MCF 10A (cell line): ENCODE data around the gene SMARCA1. TPM values are rescaled to one million over a fixed set of nuclear protein-coding genes. Genes with fewer than 3 reads are reported as not detected.

Experiments
- BruUV-seq: library from RNA; stranded (reverse); fragments of 400-500 nt; replicated peaks from 2 replicates; lab custom pipeline; 2021; lab: Mats Ljungman, UMichigan
- CTCF ChIA-PET: fragments of 300-600 bp; sonication (Branson Sonifier 250); formaldehyde crosslinking; extraction: SDS; loops from one replicate; lab custom pipeline; 2021; ENCODE audit warnings: antibody characterized with exemption, inconsistent platforms; lab: Yijun Ruan, JAX
- POLR2A ChIA-PET: fragments of 300-600, 350-650 bp; sonication (Branson Sonifier 250); formaldehyde crosslinking; extraction: SDS; loops from one replicate; lab custom pipeline; 2020; ENCODE audit warnings: antibody characterized with exemption, inconsistent platforms; lab: Yijun Ruan, JAX
- DNase-seq: peaks from one replicate; pipeline ENCODE4 v3.0.0-alpha.2; 2018; ENCODE audit not compliant: unreplicated experiment
- H3K27ac Mint-ChIP-seq: one replicate; pipeline ENCODE4 v1.8.0; 2022; ENCODE audit warnings: mild to moderate bottlenecking, low read depth, mixed read lengths; ENCODE audit not compliant: unreplicated experiment
- H3K27me3 Mint-ChIP-seq: one replicate; pipeline ENCODE4 v1.8.0; 2022; ENCODE audit warnings: mixed read lengths; ENCODE audit not compliant: insufficient read depth, unreplicated experiment
- H3K36me3 Mint-ChIP-seq: one replicate; pipeline ENCODE4 v1.8.0; 2022; ENCODE audit warnings: mild to moderate bottlenecking, moderate library complexity, mixed read lengths; ENCODE audit not compliant: insufficient read depth, unreplicated experiment
- H3K4me1 Mint-ChIP-seq: one replicate; pipeline ENCODE4 v1.8.0; 2022; ENCODE audit warnings: mixed read lengths; ENCODE audit not compliant: insufficient read depth, unreplicated experiment
- H3K4me3 Mint-ChIP-seq: one replicate; pipeline ENCODE4 v1.8.0; 2022; ENCODE audit warnings: mild to moderate bottlenecking, moderate library complexity, mixed read lengths; ENCODE audit not compliant: unreplicated experiment
- H3K9me3 Mint-ChIP-seq: one replicate; pipeline ENCODE4 v1.8.0; 2022; ENCODE audit warnings: mixed read lengths; ENCODE audit not compliant: unreplicated experiment
- CTCF ChIP-seq: fragments of 200-600 bp; IDR thresholded peaks from one replicate; pipeline ENCODE4 v1.8.0; 2022; ENCODE audit warnings: antibody characterized with exemption, mild to moderate bottlenecking; ENCODE audit not compliant: unreplicated experiment
- intact Hi-C: fragments of 100-400 bp; cut with micrococcal nuclease; formaldehyde crosslinking; loops from 2 replicates; pipeline ENCODE4 v1.14.1; 2022
- total RNA-seq: library from RNA; stranded (reverse); gene quantifications from 2 replicates; pipeline ENCODE4 v1.2.3, GENCODE V29; 2022

The SMARCA1 gene
- total RNA-seq, 1 experiment from 2014 or later = 1.7 TPM

GRCh38 chrX:129496625-129497024 is 26.7 kb downstream of the SMARCA1 start:
- H3K4me1 Mint-ChIP-seq = peaks cover 8% of the 10 kb centered on the region
- DNase-seq = peak; percentile 15
- no peak overlapping the region for H3K27ac Mint-ChIP-seq
- TF ChIP-seq CTCF = no peak
- intact Hi-C loops = no loop called here
- H3K4me3 Mint-ChIP-seq = no peak overlapping the region
- H3K9me3 Mint-ChIP-seq = no peaks in the 10 kb centered on the region
- H3K36me3 Mint-ChIP-seq = no peaks in the 10 kb centered on the region
- BruUV-seq = no TSS peak
- ChIA-PET POLR2A (no interaction called here), CTCF (no interaction called here)
- H3K27me3 Mint-ChIP-seq = peaks cover 23% of the 10 kb centered on the region

- DNase-seq = peak; percentile 10
- no TSS peak for BruUV-seq
- no peak for TF ChIP-seq CTCF
- intact Hi-C loops = no loop called here
- Mint-ChIP-seq H3K27me3 (peaks cover 23% of the 10 kb centered on the region), H3K4me3 (no peak overlapping the region), H3K4me1 (peaks cover 8% of the 10 kb centered on the region), H3K9me3 (no peaks in the 10 kb centered on the region), H3K27ac (no peak overlapping the region), H3K36me3 (no peaks in the 10 kb centered on the region)
- CTCF ChIA-PET = no interaction called here
- POLR2A ChIA-PET = no interaction called here
Measured at GRCh38 chrX:129495900-129496299, 27.4 kb downstream of the SMARCA1 start.

- H3K27me3 Mint-ChIP-seq = peaks cover 23% of the 10 kb centered on the region
- TF ChIP-seq CTCF = no peak
- H3K27ac Mint-ChIP-seq = no peak overlapping the region
- CTCF ChIA-PET = no interaction called here
- peaks cover 8% of the 10 kb centered on the region for H3K4me1 Mint-ChIP-seq
- H3K4me3 Mint-ChIP-seq = no peak overlapping the region
- no peaks in the 10 kb centered on the region for H3K36me3 Mint-ChIP-seq
- BruUV-seq = no TSS peak
- intact Hi-C loops = no loop called here
- DNase-seq = no peak
- H3K9me3 Mint-ChIP-seq = no peaks in the 10 kb centered on the region
- POLR2A ChIA-PET = no interaction called here
Measured at GRCh38 chrX:129494887-129495286, 28.4 kb downstream of the SMARCA1 start.

GRCh38 chrX:129493643-129494042 is 29.6 kb downstream of the SMARCA1 start:
- Mint-ChIP-seq H3K27me3 (peaks cover 30% of the 10 kb centered on the region), H3K36me3 (no peaks in the 10 kb centered on the region), H3K9me3 (no peaks in the 10 kb centered on the region), H3K4me1 (peaks cover 8% of the 10 kb centered on the region), H3K4me3 (no peak overlapping the region), H3K27ac (no peak overlapping the region)
- POLR2A ChIA-PET = interaction anchor here (0.5 to 1.0 kb wide), 2 partner anchors 11 to 29 kb away, joined by 3 read pairs; no protein-coding TSS in a partner anchor
- peak; percentile 21 for DNase-seq
- intact Hi-C loops = no loop called here
- no TSS peak for BruUV-seq
- CTCF ChIA-PET = no interaction called here
- TF ChIP-seq CTCF = no peak
